ENCODE data around the gene NHEJ1. TPM values are rescaled to one million over a fixed set of nuclear protein-coding genes. Genes with fewer than 3 reads are reported as not detected.

The NHEJ1 gene
- total and polyA plus RNA-seq, 9 of the 15 experiments (the other 6 are each of a cell fraction or from before 2014, with no cell fraction given) = 9.0 to 23.7 (median 13.9) TPM

DNA sequence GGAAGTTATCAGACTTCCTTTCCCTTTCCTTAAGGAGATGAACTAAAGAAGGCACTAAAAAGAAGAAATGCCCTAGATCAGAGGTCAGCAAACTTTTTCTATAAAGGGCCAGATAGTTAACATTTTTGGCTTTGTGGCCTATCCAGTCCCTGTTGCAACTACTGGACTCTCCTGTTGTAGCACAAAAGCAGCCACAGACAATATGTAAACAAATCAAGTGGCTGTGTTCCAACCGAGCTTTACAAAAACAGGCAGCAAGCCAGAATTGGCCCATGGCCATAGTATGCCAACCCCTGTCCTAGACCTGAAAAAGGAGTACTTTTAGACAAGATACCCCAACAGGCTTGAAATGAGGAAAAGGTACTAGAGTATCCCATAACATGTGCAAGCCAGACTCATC lies 10.9 kb downstream of the NHEJ1 start:
- in situ Hi-C loops (cut with MboI) = loop anchor here (5.0 to 10.0 kb wide), 2 partner anchors 37 to 125 kb away; no protein-coding TSS in a partner anchor
- no peak overlapping the region for H3K4me2 ChIP-seq (ENCODE audit: insufficient read depth, low read length)
- no peak overlapping the region for H2AFZ ChIP-seq (ENCODE audit: low read depth, low read length)
- no peak overlapping the region for H3K27ac ChIP-seq (ENCODE audit: extremely low read depth, low read depth, low read length)
- H3K9me3 ChIP-seq (replicated peaks; ENCODE audit: control insufficient read depth, insufficient read depth, low read depth, low read length) = no peaks in the 10 kb centered on the region
- H3K79me2 ChIP-seq (ENCODE audit: control insufficient read depth, insufficient read depth, low read length) = no peaks in the 10 kb centered on the region
- BruUV-seq (replicated peaks) = no TSS peak
- ATAC-seq = no peak
- H3K9me1 ChIP-seq (ENCODE audit: control insufficient read depth, insufficient read depth, low read length) = no peaks in the 10 kb centered on the region
- intact Hi-C loops (cut with micrococcal nuclease) = loop anchor here (10.0 kb wide), 1 partner anchor 295 kb away; the partner anchor contains the start of gene WNT6
- DNase-seq (ENCODE audit: extremely low read depth in 1 of 4, low spot score in 3 of 4) = no peak
- no peak overlapping the region for H3K9ac ChIP-seq (ENCODE audit: insufficient read depth in 1 of 2, low read depth in 2 of 2, low read length in 2 of 2)
- no peak for FAIRE-seq
- H3K27me3 ChIP-seq (ENCODE audit: control insufficient read depth in 2 of 2, insufficient read depth in 2 of 2, low read length in 2 of 2) = no peaks in the 10 kb centered on the region
- WGBS (ENCODE audit: insufficient coverage, low coverage, missing lambda C conversion rate) = 9% methylated on average over 1 of the region's 1 CpG
- ChIA-PET POLR2A (no interaction called here), CTCF (ENCODE audit: low intra/inter-chr PET ratio) (no interaction called here)
- H3K36me3 ChIP-seq (ENCODE audit: control insufficient read depth, insufficient read depth, low read length) = peaks cover 15% of the 10 kb centered on the region; the same call in 2 of the 3 replicates
- no peaks in the 10 kb centered on the region for H4K20me1 ChIP-seq (replicated peaks; ENCODE audit: control insufficient read depth, insufficient read depth, low read length)
- H3K4me3 ChIP-seq = no peak overlapping the region
- no peaks in the 10 kb centered on the region for H3K4me1 ChIP-seq (replicated peaks in 1 of 2; ENCODE audit: control insufficient read depth in 2 of 2, insufficient read depth in 2 of 2, low read length in 2 of 2)
- TF ChIP-seq ZNF41 (CRISPR knock-in tag; conservative IDR thresholded peaks at IDR 0.05) = no peak
- no peak for TF ChIP-seq ARNT (IDR thresholded peaks at IDR 0.05)
- TF ChIP-seq L3MBTL2 (IDR thresholded peaks at IDR 0.05) = no peak
- TF ChIP-seq, protein P1, sequence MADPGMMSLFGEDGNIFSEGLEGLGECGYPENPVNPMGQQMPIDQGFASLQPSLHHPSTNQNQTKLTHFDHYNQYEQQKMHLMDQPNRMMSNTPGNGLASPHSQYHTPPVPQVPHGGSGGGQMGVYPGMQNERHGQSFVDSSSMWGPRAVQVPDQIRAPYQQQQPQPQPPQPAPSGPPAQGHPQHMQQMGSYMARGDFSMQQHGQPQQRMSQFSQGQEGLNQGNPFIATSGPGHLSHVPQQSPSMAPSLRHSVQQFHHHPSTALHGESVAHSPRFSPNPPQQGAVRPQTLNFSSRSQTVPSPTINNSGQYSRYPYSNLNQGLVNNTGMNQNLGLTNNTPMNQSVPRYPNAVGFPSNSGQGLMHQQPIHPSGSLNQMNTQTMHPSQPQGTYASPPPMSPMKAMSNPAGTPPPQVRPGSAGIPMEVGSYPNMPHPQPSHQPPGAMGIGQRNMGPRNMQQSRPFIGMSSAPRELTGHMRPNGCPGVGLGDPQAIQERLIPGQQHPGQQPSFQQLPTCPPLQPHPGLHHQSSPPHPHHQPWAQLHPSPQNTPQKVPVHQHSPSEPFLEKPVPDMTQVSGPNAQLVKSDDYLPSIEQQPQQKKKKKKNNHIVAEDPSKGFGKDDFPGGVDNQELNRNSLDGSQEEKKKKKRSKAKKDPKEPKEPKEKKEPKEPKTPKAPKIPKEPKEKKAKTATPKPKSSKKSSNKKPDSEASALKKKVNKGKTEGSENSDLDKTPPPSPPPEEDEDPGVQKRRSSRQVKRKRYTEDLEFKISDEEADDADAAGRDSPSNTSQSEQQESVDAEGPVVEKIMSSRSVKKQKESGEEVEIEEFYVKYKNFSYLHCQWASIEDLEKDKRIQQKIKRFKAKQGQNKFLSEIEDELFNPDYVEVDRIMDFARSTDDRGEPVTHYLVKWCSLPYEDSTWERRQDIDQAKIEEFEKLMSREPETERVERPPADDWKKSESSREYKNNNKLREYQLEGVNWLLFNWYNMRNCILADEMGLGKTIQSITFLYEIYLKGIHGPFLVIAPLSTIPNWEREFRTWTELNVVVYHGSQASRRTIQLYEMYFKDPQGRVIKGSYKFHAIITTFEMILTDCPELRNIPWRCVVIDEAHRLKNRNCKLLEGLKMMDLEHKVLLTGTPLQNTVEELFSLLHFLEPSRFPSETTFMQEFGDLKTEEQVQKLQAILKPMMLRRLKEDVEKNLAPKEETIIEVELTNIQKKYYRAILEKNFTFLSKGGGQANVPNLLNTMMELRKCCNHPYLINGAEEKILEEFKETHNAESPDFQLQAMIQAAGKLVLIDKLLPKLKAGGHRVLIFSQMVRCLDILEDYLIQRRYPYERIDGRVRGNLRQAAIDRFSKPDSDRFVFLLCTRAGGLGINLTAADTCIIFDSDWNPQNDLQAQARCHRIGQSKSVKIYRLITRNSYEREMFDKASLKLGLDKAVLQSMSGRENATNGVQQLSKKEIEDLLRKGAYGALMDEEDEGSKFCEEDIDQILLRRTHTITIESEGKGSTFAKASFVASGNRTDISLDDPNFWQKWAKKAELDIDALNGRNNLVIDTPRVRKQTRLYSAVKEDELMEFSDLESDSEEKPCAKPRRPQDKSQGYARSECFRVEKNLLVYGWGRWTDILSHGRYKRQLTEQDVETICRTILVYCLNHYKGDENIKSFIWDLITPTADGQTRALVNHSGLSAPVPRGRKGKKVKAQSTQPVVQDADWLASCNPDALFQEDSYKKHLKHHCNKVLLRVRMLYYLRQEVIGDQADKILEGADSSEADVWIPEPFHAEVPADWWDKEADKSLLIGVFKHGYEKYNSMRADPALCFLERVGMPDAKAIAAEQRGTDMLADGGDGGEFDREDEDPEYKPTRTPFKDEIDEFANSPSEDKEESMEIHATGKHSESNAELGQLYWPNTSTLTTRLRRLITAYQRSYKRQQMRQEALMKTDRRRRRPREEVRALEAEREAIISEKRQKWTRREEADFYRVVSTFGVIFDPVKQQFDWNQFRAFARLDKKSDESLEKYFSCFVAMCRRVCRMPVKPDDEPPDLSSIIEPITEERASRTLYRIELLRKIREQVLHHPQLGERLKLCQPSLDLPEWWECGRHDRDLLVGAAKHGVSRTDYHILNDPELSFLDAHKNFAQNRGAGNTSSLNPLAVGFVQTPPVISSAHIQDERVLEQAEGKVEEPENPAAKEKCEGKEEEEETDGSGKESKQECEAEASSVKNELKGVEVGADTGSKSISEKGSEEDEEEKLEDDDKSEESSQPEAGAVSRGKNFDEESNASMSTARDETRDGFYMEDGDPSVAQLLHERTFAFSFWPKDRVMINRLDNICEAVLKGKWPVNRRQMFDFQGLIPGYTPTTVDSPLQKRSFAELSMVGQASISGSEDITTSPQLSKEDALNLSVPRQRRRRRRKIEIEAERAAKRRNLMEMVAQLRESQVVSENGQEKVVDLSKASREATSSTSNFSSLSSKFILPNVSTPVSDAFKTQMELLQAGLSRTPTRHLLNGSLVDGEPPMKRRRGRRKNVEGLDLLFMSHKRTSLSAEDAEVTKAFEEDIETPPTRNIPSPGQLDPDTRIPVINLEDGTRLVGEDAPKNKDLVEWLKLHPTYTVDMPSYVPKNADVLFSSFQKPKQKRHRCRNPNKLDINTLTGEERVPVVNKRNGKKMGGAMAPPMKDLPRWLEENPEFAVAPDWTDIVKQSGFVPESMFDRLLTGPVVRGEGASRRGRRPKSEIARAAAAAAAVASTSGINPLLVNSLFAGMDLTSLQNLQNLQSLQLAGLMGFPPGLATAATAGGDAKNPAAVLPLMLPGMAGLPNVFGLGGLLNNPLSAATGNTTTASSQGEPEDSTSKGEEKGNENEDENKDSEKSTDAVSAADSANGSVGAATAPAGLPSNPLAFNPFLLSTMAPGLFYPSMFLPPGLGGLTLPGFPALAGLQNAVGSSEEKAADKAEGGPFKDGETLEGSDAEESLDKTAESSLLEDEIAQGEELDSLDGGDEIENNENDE (IDR thresholded peaks at IDR 0.05; ENCODE audit: low read depth, low read length) = no peak
- TF ChIP-seq, protein P2, sequence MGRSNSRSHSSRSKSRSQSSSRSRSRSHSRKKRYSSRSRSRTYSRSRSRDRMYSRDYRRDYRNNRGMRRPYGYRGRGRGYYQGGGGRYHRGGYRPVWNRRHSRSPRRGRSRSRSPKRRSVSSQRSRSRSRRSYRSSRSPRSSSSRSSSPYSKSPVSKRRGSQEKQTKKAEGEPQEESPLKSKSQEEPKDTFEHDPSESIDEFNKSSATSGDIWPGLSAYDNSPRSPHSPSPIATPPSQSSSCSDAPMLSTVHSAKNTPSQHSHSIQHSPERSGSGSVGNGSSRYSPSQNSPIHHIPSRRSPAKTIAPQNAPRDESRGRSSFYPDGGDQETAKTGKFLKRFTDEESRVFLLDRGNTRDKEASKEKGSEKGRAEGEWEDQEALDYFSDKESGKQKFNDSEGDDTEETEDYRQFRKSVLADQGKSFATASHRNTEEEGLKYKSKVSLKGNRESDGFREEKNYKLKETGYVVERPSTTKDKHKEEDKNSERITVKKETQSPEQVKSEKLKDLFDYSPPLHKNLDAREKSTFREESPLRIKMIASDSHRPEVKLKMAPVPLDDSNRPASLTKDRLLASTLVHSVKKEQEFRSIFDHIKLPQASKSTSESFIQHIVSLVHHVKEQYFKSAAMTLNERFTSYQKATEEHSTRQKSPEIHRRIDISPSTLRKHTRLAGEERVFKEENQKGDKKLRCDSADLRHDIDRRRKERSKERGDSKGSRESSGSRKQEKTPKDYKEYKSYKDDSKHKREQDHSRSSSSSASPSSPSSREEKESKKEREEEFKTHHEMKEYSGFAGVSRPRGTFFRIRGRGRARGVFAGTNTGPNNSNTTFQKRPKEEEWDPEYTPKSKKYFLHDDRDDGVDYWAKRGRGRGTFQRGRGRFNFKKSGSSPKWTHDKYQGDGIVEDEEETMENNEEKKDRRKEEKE (IDR thresholded peaks at IDR 0.05; ENCODE audit: borderline replicate concordance in 1 of 2, control insufficient read depth in 1 of 2, low read depth in 2 of 2, low read length in 1 of 2) = no peak
- no peak for TF ChIP-seq TBP (optimal IDR thresholded peaks at IDR 0.05; ENCODE audit: low read depth, low read length)
- TF ChIP-seq BCOR (IDR thresholded peaks at IDR 0.05) = no peak
- no peak for TF ChIP-seq IRF2 (CRISPR knock-in tag; IDR thresholded peaks at IDR 0.05)
- no peak for TF ChIP-seq ETV1 (tag; conservative IDR thresholded peaks at IDR 0.05; ENCODE audit: low read depth)

Measured in K562 (cell line).